NCI-H1092 (cell line): Measurements from ENCODE around the gene SRGAP2C.
"Not testable (repeated sequence)": the region's sequence is repeated elsewhere in the genome, so short reads cannot be mapped to it uniquely, and the experiment has no call there.

Experiments
- DNase-seq: peaks from one replicate; lab custom pipeline; 2025; lab: John Stamatoyannopoulos, UW

SRGAP2C gene

DNA sequence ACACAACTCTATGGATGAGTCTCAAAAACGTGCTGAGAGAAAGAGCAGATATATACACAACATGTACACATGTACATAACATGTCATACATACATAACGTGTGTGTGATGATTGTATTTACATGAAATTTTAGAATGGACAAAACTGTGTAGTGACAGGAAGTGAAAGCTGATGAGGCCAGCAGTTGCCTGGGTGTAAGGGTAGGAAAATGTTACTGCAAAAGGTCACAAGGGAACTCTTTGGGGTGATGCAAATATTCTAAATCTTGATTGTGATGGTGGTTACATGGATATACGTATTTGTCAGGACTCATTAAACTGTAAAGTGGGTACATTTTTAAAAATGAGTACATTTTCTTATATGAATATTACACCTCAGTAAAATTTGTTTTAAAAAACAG lies 236.7 kb downstream of the SRGAP2C start:
- DNase-seq: not testable (repeated sequence)

- not testable (repeated sequence) for DNase-seq
Measured at GRCh38 chr1:121423956-121424355, 239.2 kb downstream of the SRGAP2C start.

GRCh38 chr1:121433517-121433916 lies 248.7 kb downstream of the SRGAP2C start:
- not testable (repeated sequence) for DNase-seq

- DNase-seq: not testable (repeated sequence)
Measured at GRCh38 chr1:121438862-121439261, 254.1 kb downstream of the SRGAP2C start.

GRCh38 chr1:121440993-121441392 lies 256.2 kb downstream of the SRGAP2C start:
- DNase-seq: no peak
